HT1080 (cell line): Measurements from ENCODE around the gene ST6GAL1. TPM values are rescaled to one million over a fixed set of nuclear protein-coding genes. Genes with fewer than 3 reads are reported as not detected.
"Not testable (repeated sequence)": the region's sequence is repeated elsewhere in the genome, so short reads cannot be mapped to it uniquely, and the experiment has no call there.

Experiments
- DNase-seq: peaks from one replicate; pipeline ENCODE4 v3.0.0-alpha.2; 2015; ENCODE audit warnings: low read depth
- total RNA-seq: library from RNA; depleted of rRNA; stranded (reverse); fragments of >200 nt; shearing (Covaris generic); gene quantifications from 2 replicates; pipeline ENCODE4 v1.2.3, GENCODE V29; 2014

Gene ST6GAL1
- total RNA-seq, 1 experiment from 2014 or later = 6.1 TPM

- no peak for DNase-seq
These were observed 87.3 kb downstream of the ST6GAL1 start for GRCh38 chr3:187017511-187018230.

- DNase-seq = no peak
These were observed 89.3 kb downstream of the ST6GAL1 start for GRCh38 chr3:187019542-187020072.

GRCh38 chr3:187020376-187020775 is 90.0 kb downstream of the ST6GAL1 start:
- no peak for DNase-seq

DNA sequence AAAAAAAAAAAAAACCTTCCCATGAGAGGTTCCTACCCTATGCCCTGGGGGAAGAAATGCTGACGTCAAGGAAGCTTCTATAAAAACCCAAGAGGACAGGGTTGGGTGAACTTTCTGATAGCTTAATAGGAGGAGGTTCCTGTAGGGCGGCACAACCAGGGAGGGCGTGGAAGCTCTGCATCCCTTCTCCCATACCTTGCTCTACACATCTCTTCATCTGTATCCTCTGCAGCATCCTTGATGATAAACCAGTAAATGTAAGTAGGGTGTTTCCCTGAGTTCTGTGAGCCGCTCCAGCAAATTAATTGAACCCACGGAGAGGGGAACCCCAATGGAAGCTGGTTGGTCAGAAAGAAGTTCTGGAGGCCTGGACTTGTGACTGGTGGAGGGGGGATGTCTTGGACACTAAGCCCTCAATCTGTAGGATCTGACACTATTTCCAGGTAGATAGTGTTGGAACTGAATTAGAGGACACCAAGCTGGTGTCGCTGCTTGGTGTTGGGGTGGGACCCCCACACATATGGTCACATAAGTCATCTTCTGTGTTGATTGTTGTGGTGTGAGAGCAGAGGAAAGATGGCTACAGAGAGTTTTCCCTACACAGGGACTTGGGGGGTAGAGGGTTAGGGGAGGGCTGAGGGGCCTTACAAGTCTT is 91.5 kb downstream of the ST6GAL1 start:
- no peak for DNase-seq

GRCh38 chr3:187022403-187023029 is 92.2 kb downstream of the ST6GAL1 start:
- DNase-seq = no peak

GRCh38 chr3:187023340-187023739 is 93.0 kb downstream of the ST6GAL1 start:
- not testable (repeated sequence) for DNase-seq

GRCh38 chr3:187024536-187025226 is 94.4 kb downstream of the ST6GAL1 start:
- DNase-seq = no peak

DNA sequence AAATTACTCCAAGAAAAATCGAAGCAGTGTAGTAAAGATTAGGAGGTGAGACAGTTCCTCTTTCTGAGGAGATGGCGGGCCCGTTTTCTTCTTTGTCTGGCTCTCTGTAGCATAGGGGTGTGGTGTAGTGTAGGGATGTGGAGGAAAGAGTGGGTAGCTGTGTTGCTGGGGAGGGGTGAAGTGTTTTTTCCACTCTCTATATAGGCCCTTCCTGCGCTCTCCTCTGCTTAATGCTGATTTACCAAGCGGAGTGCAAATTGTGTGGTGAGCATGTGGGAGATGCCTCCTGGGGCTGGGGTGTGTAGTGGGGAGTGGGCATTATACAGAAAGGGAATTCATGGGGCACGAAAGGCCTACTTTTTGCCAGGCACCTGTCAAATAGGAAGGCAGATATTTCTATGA is 94.9 kb downstream of the ST6GAL1 start:
- no peak for DNase-seq

GRCh38 chr3:187025656-187026316 is 95.5 kb downstream of the ST6GAL1 start:
- DNase-seq = no peak

GRCh38 chr3:187026317-187026670 is 96.0 kb downstream of the ST6GAL1 start:
- DNase-seq = no peak

DNA sequence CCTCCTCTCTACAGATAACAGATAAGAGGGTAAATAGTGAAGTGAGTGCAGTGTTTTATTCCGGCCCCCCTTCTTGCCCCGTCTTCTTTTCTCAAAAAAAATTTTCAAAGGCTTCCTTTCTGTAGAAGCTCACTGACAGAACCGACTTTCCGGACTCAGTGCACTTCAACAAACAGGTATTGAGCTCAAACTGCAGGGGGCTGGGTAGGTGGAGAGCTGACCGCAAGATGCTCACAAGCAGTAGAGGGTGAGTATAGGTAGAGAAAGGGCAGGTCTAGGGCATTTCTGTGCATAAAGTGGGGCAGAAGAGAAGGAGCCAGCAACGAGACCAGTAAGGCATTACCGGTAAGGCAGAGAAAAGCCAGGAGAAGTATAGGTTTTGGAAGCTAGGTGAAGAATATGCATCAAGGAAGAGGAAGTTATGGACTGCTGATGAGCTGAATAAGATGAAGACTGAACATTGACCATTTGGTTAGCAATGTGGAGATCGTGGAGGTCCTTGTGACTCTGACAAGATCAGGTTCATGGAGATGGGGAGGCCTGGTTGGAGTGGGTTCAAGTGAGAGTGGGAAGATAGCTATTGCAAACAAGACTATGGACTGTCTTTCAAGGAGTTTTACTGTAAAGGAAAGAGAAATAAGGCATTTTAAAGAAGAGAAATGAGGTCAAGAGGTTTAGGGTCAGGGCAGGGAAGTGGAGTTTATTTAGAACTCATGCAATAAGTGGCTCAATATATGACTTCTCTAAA is 97.4 kb downstream of the ST6GAL1 start:
- no peak for DNase-seq

DNA sequence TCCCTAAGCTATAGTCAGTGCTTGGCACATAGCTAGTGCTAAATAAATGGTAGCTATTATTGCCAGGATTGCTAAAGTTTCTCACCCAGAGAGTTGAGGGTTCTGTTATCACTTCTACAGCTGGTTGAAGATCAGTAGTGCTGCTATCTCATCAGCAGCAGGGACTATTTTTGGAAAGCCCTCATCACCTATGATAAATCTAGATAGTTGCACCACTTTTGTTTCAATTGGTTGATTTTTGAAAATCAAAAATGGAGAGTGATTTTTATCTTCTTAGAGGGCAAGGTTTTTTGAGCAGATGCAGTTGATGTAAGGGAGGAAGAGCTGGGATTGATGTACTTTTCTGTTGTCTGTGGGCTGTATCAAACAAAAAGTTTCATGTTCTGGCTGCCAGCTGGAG is 101.6 kb downstream of the ST6GAL1 start:
- no peak for DNase-seq

DNA sequence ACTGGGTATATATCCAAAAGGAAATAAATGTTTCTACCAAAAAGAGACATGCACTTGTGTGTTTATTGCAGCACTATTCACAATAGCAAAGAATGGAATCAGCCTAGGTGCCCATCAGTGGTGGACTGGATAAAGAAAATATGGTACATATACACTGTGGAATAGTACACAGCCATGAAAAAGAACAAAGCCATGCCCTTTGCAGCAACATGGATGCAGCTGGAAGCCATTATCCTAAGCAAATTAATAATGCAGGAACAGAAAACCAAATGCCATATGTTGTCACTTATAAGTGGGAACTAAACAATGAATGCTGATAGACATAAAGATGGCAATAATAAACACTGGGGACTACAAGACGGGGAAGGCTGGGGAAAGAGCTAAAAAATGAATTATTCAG is 106.1 kb downstream of the ST6GAL1 start:
- no peak for DNase-seq

- no peak for DNase-seq
These were observed 108.9 kb downstream of the ST6GAL1 start for GRCh38 chr3:187039100-187039722.

GRCh38 chr3:187039723-187040414 is 109.5 kb downstream of the ST6GAL1 start:
- no peak for DNase-seq

GRCh38 chr3:187040516-187041361 is 110.4 kb downstream of the ST6GAL1 start:
- DNase-seq = peak; percentile 81

GRCh38 chr3:187041362-187042307 is 111.3 kb downstream of the ST6GAL1 start:
- peak; percentile 53 for DNase-seq
